NCI-H1092 treated with DMSO at 0.1 percent for 48 hours (cell line): ENCODE measurements around the gene SPAG16.
"Not testable (repeated sequence)": the region's sequence is repeated elsewhere in the genome, so short reads cannot be mapped to it uniquely, and the experiment has no call there.

ENCODE experiments used
- DNase-seq: peaks from one replicate; lab custom pipeline; 2025; lab: John Stamatoyannopoulos, UW

The SPAG16 gene

GRCh38 chr2:214006601-214007000 lies 722.3 kb downstream of the SPAG16 start:
- DNase-seq, result no peak

- DNase-seq, result no peak
These were observed 727.4 kb downstream of the SPAG16 start for GRCh38 chr2:214011676-214012075.

GRCh38 chr2:214014551-214015220 lies 730.4 kb downstream of the SPAG16 start:
- no peak for DNase-seq

GRCh38 chr2:214019229-214019972 lies 735.1 kb downstream of the SPAG16 start:
- DNase-seq, result no peak

GRCh38 chr2:214019973-214020345 lies 735.7 kb downstream of the SPAG16 start:
- no peak for DNase-seq

- DNase-seq, result no peak
These were observed 744.9 kb downstream of the SPAG16 start for GRCh38 chr2:214029190-214029589.

GRCh38 chr2:214031566-214031965 lies 747.3 kb downstream of the SPAG16 start:
- DNase-seq, result no peak

- no peak for DNase-seq
These were observed 750.2 kb downstream of the SPAG16 start for GRCh38 chr2:214034417-214034816.

- no peak for DNase-seq
These were observed 751.0 kb downstream of the SPAG16 start for GRCh38 chr2:214035091-214035852.

GRCh38 chr2:214035921-214036320 lies 751.7 kb downstream of the SPAG16 start:
- no peak for DNase-seq

- DNase-seq, result no peak
These were observed 753.9 kb downstream of the SPAG16 start for GRCh38 chr2:214038186-214038585.

- no peak for DNase-seq
These were observed 766.5 kb downstream of the SPAG16 start for GRCh38 chr2:214050731-214051130.

GRCh38 chr2:214051585-214051984 lies 767.3 kb downstream of the SPAG16 start:
- no peak for DNase-seq

GRCh38 chr2:214052235-214052634 lies 768.0 kb downstream of the SPAG16 start:
- DNase-seq, result no peak

- DNase-seq, result no peak
These were observed 773.7 kb downstream of the SPAG16 start for GRCh38 chr2:214057986-214058385.

GRCh38 chr2:214062279-214062678 lies 778.0 kb downstream of the SPAG16 start:
- DNase-seq, result not testable (repeated sequence)

- DNase-seq, result no peak
These were observed 780.2 kb downstream of the SPAG16 start for GRCh38 chr2:214064471-214064870.

- no peak for DNase-seq
These were observed 782.6 kb downstream of the SPAG16 start for GRCh38 chr2:214066862-214067261.

GRCh38 chr2:214069254-214069653 lies 785.0 kb downstream of the SPAG16 start:
- DNase-seq, result no peak

- no peak for DNase-seq
These were observed 791.2 kb downstream of the SPAG16 start for GRCh38 chr2:214075456-214075855.

GRCh38 chr2:214076527-214076926 lies 792.3 kb downstream of the SPAG16 start:
- DNase-seq, result no peak

GRCh38 chr2:214077727-214078126 lies 793.5 kb downstream of the SPAG16 start:
- DNase-seq, result no peak

- no peak for DNase-seq
These were observed 794.8 kb downstream of the SPAG16 start for GRCh38 chr2:214079032-214079431.
